ENCODE results near the gene LMX1A. TPM values are rescaled to one million over a fixed set of nuclear protein-coding genes. Genes with fewer than 3 reads are reported as not detected.

The LMX1A gene
- not detected for total RNA-seq
- polyA plus RNA-seq: not detected
- long read RNA-seq, donor 1: 0 reads
- long read RNA-seq, donor 2: 0 reads
- long read RNA-seq, donor 3: 0 reads
- long read RNA-seq, donor 4: 0 reads

DNA sequence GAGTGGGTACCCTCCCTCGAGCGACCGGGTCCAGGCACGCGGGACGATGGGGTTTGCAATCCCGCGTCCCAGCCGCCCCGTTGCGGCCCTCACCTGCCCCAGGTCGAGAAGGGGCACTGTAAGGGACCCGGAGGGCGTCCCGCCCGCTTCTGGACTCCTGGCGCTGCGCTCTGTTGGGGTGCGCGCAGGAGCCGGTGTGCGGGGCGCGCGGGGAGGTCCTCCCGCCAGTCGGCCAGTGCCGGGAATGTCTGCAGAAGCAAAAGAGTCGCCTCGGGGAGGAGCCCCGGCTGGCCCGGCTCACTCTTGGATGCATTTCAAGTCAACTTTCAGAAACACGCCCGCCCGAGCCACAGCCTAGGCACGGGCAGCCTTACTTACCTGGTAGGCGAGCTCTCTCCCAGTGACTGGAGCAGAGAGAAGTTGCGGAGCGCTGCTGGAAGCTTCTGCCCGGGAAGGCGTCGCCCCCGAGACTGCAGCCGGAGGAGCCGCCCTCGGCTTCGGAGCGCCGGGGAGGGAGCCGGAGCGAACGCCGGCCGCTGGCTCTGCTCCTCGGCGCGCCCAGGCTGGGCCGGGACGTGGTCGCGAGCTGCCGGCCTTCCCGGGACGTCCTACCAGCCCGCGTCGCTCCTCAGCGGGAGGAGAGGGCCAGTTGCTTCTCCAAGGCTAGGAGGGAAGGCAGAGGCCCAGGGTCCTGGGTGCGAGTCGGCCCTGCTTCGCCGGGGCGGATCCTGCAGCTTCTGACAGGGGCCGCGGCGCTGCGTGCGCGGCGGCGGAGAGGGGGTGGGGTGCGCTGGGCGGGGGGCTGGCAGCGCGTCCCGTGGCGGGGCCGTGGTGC is at the start of gene LMX1A:
Gene LMX1A (minus strand): TSS at position 739 of the 835 bp plus-strand sequence. CDS start 1,156 bp downstream, outside the sequence.
- ATAC-seq (peak; percentile 68 to 75), DNase-seq (peak; percentile 24 to 60 (median 51))

DNA sequence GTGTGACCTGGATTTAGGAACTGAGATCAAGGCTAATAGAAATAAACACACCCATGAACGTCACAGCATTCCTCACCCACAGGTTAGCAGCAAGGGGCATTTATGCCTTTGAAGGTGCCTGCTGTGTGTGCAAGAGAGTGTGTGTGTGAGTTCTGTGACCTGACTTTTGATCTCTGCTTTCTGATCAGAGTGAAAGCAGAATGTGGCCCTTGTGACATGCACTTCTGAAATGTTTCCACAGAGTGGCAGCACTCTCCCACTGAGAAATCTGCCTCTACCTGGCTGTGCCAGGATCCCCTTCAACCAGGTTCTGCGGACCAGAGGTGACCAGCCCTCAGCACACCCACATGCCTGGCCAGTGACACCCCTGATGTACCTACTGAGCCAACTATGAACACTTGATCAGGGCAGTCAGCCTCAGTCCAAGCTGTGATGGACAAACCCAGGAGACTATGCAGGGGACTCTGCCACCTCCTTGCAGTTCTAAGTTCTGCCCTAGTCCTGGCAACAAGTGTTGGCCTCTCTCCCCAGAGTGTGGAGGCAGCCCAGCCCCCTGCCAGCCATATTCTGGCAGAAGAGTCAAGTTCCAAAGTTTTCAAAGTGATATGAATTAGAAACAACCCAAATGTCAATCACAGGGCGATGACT is 47.4 kb upstream of the LMX1A start:
- intact Hi-C loops (cut with DNase I): loop anchor here (2.0 to 5.0 kb wide), 3 partner anchors 187 to 189 kb away; no protein-coding TSS in a partner anchor
- no peak overlapping the region for H3K27ac ChIP-seq (ENCODE audit: low read length)
- H3K4me3 ChIP-seq (ENCODE audit: low read length): no peak overlapping the region
- no peaks in the 10 kb centered on the region for H3K27me3 ChIP-seq (ENCODE audit: control insufficient read depth, insufficient read depth)
- ATAC-seq (peak; percentile 59 to 61), DNase-seq (no peak)
- H3K4me1 ChIP-seq (ENCODE audit: control insufficient read depth, insufficient read depth, low read length): no peaks in the 10 kb centered on the region
- 40% methylated on average over 3 of the region's 3 CpGs for WGBS
- no peaks in the 10 kb centered on the region for H3K9me3 ChIP-seq (ENCODE audit: control insufficient read depth, low read length)

More for the DNA sequence above, at the start of gene LMX1A:
- intact Hi-C loops (cut with DNase I): no loop called here
- Histone ChIP-seq H3K27ac (ENCODE audit: low read length) (no peak within 1 kb of the TSS), H3K4me1 (ENCODE audit: control insufficient read depth, insufficient read depth, low read length) (peaks cover 10% of the 10 kb centered on the region), H3K9me3 (ENCODE audit: control insufficient read depth, low read length) (no peaks in the 10 kb centered on the region), H3K4me3 (ENCODE audit: low read length) (peak within 1 kb of the TSS; percentile 40), H3K27me3 (ENCODE audit: control insufficient read depth, insufficient read depth) (no peaks in the 10 kb centered on the region)
- under 1% methylated on average over 88 of the region's 88 CpGs for WGBS

DNA sequence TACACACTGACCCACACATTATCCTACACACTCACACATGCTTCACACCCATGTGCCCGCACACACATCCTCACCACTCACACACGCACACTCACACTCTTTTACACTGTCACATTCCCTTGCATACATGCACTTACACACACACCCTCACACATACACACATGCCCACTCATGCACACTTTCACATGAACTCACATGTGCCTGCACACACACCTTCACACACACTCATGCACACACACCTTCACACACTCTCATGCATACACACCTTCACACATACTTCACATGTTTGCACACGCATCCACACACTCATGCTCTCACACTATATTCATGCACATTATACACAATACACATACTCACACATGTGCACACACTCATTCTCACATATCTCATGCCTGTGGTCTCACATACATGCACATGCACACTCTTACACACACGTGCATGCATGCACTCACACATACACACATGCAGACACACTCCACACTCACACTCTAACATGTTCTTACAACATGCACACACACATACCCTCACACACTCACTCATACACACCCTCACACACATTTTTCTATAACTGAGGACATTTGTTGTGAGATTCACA is 46.1 kb upstream of the LMX1A start:
- H3K4me1 ChIP-seq (ENCODE audit: control insufficient read depth, insufficient read depth, low read length): no peaks in the 10 kb centered on the region
- DNase-seq (no peak), ATAC-seq (no peak)
- H3K27me3 ChIP-seq (ENCODE audit: control insufficient read depth, insufficient read depth): no peaks in the 10 kb centered on the region
- H3K27ac ChIP-seq (ENCODE audit: low read length): no peak overlapping the region
- H3K9me3 ChIP-seq (ENCODE audit: control insufficient read depth, low read length): no peaks in the 10 kb centered on the region
- 93% methylated on average over 4 of the region's 4 CpGs for WGBS
- intact Hi-C loops (cut with DNase I): loop anchor here in 1 of 4 donors (5.0 kb wide), 1 partner anchor 190 kb away; no protein-coding TSS in a partner anchor
- H3K4me3 ChIP-seq (ENCODE audit: low read length): no peak overlapping the region

DNA sequence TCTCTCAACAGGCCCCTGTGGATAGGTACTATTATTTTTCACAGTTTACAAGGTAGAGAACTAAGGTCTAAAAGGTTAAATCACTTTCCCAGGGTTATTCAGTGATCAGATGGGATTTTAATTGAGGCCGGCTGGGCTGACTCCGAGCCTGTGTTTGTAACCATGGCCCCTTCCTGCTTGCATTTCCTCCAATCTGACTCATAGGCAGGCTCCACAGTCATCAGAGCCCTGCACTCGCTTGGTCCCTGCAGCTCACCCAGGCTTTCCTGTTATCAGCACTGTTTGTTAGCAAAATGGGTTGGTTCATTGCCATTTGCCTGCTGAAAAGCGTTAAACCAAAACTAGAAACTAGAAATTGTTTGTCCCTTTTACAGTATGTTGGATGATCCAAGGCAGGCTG is 41.4 kb upstream of the LMX1A start:
- intact Hi-C loops (cut with DNase I): loop anchor here in 3 of 4 donors (10.0 kb wide), 1 partner anchor 517 kb away; no protein-coding TSS in a partner anchor
- Histone ChIP-seq H3K27ac (ENCODE audit: low read length) (no peak overlapping the region), H3K9me3 (ENCODE audit: control insufficient read depth, low read length) (no peaks in the 10 kb centered on the region), H3K4me1 (ENCODE audit: control insufficient read depth, insufficient read depth, low read length) (no peaks in the 10 kb centered on the region), H3K4me3 (ENCODE audit: low read length) (no peak overlapping the region), H3K27me3 (ENCODE audit: control insufficient read depth, insufficient read depth) (no peaks in the 10 kb centered on the region)
- 33% methylated on average over 4 of the region's 4 CpGs for WGBS
- DNase-seq (peak; percentile 39 to 73 (median 65)), ATAC-seq (peak; percentile 84 to 89)

DNA sequence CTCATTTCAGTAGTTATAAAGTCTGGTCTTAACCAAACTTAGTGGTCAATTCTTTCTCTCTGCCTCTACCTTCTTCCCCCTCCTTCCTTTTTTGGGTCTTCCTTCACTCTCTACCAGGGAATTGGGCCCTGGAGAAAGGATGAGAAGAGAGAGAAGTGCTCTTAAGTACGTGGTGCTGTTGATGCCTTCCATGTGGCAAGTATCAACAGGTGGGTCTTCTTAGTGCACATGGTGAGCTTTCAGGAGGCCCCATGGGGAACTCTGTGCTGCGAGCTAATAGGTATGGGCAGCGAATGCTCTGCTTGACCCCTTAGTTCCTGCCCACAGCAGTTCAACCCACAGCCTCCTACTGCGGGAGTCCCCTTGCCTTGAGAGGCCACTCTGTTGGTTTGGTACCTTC is 39.4 kb upstream of the LMX1A start:
- H3K27me3 ChIP-seq (ENCODE audit: control insufficient read depth, insufficient read depth): no peaks in the 10 kb centered on the region
- WGBS: 97% methylated on average over 4 of the region's 4 CpGs
- no peaks in the 10 kb centered on the region for H3K9me3 ChIP-seq (ENCODE audit: control insufficient read depth, low read length)
- intact Hi-C loops (cut with DNase I): loop anchor here in 3 of 4 donors (10.0 kb wide), 1 partner anchor 519 kb away; no protein-coding TSS in a partner anchor
- DNase-seq: no peak
- H3K4me3 ChIP-seq (ENCODE audit: low read length): no peak overlapping the region
- H3K4me1 ChIP-seq (ENCODE audit: control insufficient read depth, insufficient read depth, low read length): no peaks in the 10 kb centered on the region
- no peak for ATAC-seq
- H3K27ac ChIP-seq (ENCODE audit: low read length): no peak overlapping the region

- no peak overlapping the region for H3K4me3 ChIP-seq (ENCODE audit: low read length)
- no peak for DNase-seq
- no peaks in the 10 kb centered on the region for H3K4me1 ChIP-seq (ENCODE audit: control insufficient read depth, insufficient read depth, low read length)
- no peaks in the 10 kb centered on the region for H3K27me3 ChIP-seq (ENCODE audit: control insufficient read depth, insufficient read depth)
- no peaks in the 10 kb centered on the region for H3K9me3 ChIP-seq (ENCODE audit: control insufficient read depth, low read length)
- H3K27ac ChIP-seq (ENCODE audit: low read length): no peak overlapping the region
- intact Hi-C loops (cut with DNase I): loop anchor here in 3 of 4 donors (10.0 kb wide), 1 partner anchor 519 kb away; no protein-coding TSS in a partner anchor
- no peak for ATAC-seq
Observed at GRCh38 chr1:165395478-165395877, 39.0 kb upstream of the LMX1A start.

- ATAC-seq (peak; percentile 89 to 92), DNase-seq (peak; percentile 85 to 92 (median 91))
- intact Hi-C loops (cut with DNase I): loop anchor here in 3 of 4 donors (10.0 kb wide), 1 partner anchor 522 kb away; no protein-coding TSS in a partner anchor
- Histone ChIP-seq H3K4me1 (ENCODE audit: control insufficient read depth, insufficient read depth, low read length) (no peaks in the 10 kb centered on the region), H3K4me3 (ENCODE audit: low read length) (no peak overlapping the region), H3K27me3 (ENCODE audit: control insufficient read depth, insufficient read depth) (no peaks in the 10 kb centered on the region), H3K27ac (ENCODE audit: low read length) (no peak overlapping the region), H3K9me3 (ENCODE audit: control insufficient read depth, low read length) (no peaks in the 10 kb centered on the region)
- WGBS: 22% methylated on average over 19 of the region's 19 CpGs
Observed at GRCh38 chr1:165392634-165393571, 36.4 kb upstream of the LMX1A start.

DNA sequence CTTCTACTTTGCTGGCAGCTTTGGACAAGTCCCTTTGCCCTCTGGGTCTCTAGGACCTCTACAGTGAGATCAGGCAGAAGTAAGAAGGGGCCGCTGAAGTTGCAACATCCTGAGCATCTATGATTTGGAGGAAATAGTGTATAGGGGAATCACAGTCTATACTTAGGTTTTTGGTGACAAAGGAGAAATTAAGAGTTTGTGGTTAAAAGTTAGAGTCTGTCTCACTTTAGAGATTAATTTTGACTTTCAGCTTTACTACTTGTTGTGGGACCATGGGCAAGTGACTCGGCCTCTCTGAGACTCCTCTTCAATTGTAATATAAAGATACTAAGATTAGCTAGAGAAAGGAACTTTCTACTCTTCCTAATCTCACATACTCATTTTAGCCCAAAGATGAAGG is 33.1 kb upstream of the LMX1A start:
- H3K27me3 ChIP-seq (ENCODE audit: control insufficient read depth, insufficient read depth): no peaks in the 10 kb centered on the region

DNA sequence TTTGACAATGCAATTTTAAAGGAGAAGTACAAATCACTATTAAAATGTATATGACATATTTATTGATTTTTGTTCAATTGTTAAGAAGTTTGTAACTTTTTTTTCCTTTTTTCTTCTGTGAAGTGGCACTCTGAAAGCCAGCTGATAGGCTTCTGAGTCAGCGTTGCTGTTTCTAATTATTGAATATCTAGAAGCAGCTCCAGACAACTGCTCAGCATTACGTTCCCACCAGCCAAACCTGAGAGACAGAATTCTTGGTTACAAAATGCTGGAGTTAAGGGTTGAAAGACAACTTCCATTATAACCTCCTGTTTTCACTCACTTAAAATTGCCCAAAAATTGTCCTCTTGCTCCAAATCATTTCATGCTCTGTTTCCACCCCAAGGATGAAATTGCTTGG is 31.4 kb upstream of the LMX1A start:
- H3K27me3 ChIP-seq (ENCODE audit: control insufficient read depth, insufficient read depth): no peaks in the 10 kb centered on the region
- 55% methylated on average over 2 of the region's 2 CpGs for WGBS

More for the DNA sequence above, 33.1 kb upstream of the LMX1A start:
- intact Hi-C loops (cut with DNase I): loop anchor here (10.0 kb wide), 1 partner anchor 525 kb away; no protein-coding TSS in a partner anchor
- Histone ChIP-seq H3K27ac (ENCODE audit: low read length) (no peak overlapping the region), H3K4me3 (ENCODE audit: low read length) (no peak overlapping the region), H3K4me1 (ENCODE audit: control insufficient read depth, insufficient read depth, low read length) (no peaks in the 10 kb centered on the region), H3K9me3 (ENCODE audit: control insufficient read depth, low read length) (no peaks in the 10 kb centered on the region)
- 91% methylated on average over 2 of the region's 2 CpGs for WGBS
- ATAC-seq (no peak), DNase-seq (no peak)

DNA sequence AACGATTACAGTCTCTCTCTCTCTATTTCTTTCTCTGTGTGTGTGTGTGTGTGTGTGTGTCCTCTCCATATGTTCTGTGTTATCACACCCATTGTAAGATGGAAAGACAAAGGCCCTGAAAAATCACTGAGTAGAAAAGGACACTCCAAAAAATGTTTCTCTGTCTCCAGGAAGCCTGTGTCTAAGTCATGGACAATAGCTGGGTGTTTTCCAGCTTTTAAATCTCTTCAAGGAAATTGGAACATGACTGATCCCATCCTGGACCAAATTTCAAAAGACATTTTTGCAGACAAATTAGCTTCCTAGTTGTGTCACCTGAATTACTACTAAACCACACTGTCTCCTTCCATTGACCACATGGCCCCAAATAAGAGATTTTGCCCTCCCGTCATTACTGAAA is 31.0 kb upstream of the LMX1A start:
- 64% methylated on average over 2 of the region's 2 CpGs for WGBS
- intact Hi-C loops (cut with DNase I): loop anchor here in 1 of 4 donors (10.0 kb wide), 1 partner anchor 527 kb away; no protein-coding TSS in a partner anchor

More for the DNA sequence above, 31.4 kb upstream of the LMX1A start:
- no peak for ATAC-seq
- intact Hi-C loops (cut with DNase I): loop anchor here in 1 of 4 donors (10.0 kb wide), 1 partner anchor 527 kb away; no protein-coding TSS in a partner anchor
- DNase-seq: no peak
- H3K9me3 ChIP-seq (ENCODE audit: control insufficient read depth, low read length): no peaks in the 10 kb centered on the region
- no peaks in the 10 kb centered on the region for H3K4me1 ChIP-seq (ENCODE audit: control insufficient read depth, insufficient read depth, low read length)
- H3K4me3 ChIP-seq (ENCODE audit: low read length): no peak overlapping the region
- no peak overlapping the region for H3K27ac ChIP-seq (ENCODE audit: low read length)

More for the DNA sequence above, 31.0 kb upstream of the LMX1A start:
- H3K4me3 ChIP-seq (ENCODE audit: low read length): no peak overlapping the region
- no peak for DNase-seq
- no peaks in the 10 kb centered on the region for H3K4me1 ChIP-seq (ENCODE audit: control insufficient read depth, insufficient read depth, low read length)
- ATAC-seq: no peak
- no peaks in the 10 kb centered on the region for H3K9me3 ChIP-seq (ENCODE audit: control insufficient read depth, low read length)
- H3K27ac ChIP-seq (ENCODE audit: low read length): no peak overlapping the region
- no peaks in the 10 kb centered on the region for H3K27me3 ChIP-seq (ENCODE audit: control insufficient read depth, insufficient read depth)

Data from right cardiac atrium (tissue), 5 donors.